ENCODE data around the gene CLCN6. TPM values are rescaled to one million over a fixed set of nuclear protein-coding genes. Genes with fewer than 3 reads are reported as not detected.

CLCN6 gene
- total RNA-seq, 1 experiment from 2014 or later = 48.1 TPM

DNA sequence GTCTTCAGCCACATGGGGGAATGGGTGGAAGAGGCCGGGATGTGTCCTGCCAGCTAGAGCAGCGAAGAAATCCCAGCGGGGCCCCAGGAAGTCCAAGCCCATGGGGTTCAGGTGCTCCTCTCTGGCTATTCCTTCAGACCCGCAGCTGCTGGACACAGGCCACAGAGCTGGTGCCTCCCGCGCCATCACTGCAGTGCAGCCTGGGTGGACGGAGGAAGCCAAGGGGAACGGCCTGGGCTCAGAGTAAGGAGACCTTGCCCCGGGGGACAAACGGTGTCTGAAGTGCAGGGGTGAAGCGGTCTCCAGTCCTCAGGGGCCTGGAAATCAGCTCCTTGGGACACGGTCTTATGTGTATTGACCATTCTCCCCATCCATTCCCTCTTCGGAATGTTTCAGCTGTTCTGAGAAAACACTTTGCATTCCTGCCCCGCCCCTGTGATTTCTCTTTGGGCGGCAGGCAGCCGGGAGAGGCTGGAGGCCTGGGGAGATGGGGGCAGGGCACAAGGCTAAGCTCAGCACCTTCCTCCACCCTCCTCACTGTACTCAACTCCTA, 18.7 kb upstream of the CLCN6 start:
- CTCF ChIA-PET = no interaction called here

GRCh38 chr1:11787804-11788436, 18.1 kb upstream of the CLCN6 start:
- Histone ChIP-seq H3K4me1 (ENCODE audit: insufficient read depth, low read length, poor library complexity, severe bottlenecking) (no peaks in the 10 kb centered on the region), H3K4me3 (ENCODE audit: low read depth, low read length, poor library complexity, severe bottlenecking) (no peak overlapping the region), H3K27ac (ENCODE audit: low read depth, low read length, poor library complexity, severe bottlenecking) (no peak overlapping the region), H3K9me3 (ENCODE audit: low read depth, low read length, poor library complexity, severe bottlenecking) (no peaks in the 10 kb centered on the region), H3K27me3 (replicated peaks; ENCODE audit: insufficient read depth, low read depth, low read length, poor library complexity) (no peaks in the 10 kb centered on the region), H3K36me3 (ENCODE audit: insufficient read depth, low read length, poor library complexity, severe bottlenecking) (no peaks in the 10 kb centered on the region)
- no peak for DNase-seq (ENCODE audit: low spot score)
- ChIA-PET CTCF (no interaction called here), POLR2A (ENCODE audit: low non-redundant PET) (no interaction called here)
- no TSS peak for BruUV-seq (replicated peaks)
- intact Hi-C loops (cut with micrococcal nuclease; ENCODE audit: unreplicated experiment) = no loop called here
- no peak for TF ChIP-seq EZH2 (IDR thresholded peaks at IDR 0.05; ENCODE audit: borderline replicate concordance, low read depth, low read length, poor library complexity, severe bottlenecking)
- TF ChIP-seq, protein P1, sequence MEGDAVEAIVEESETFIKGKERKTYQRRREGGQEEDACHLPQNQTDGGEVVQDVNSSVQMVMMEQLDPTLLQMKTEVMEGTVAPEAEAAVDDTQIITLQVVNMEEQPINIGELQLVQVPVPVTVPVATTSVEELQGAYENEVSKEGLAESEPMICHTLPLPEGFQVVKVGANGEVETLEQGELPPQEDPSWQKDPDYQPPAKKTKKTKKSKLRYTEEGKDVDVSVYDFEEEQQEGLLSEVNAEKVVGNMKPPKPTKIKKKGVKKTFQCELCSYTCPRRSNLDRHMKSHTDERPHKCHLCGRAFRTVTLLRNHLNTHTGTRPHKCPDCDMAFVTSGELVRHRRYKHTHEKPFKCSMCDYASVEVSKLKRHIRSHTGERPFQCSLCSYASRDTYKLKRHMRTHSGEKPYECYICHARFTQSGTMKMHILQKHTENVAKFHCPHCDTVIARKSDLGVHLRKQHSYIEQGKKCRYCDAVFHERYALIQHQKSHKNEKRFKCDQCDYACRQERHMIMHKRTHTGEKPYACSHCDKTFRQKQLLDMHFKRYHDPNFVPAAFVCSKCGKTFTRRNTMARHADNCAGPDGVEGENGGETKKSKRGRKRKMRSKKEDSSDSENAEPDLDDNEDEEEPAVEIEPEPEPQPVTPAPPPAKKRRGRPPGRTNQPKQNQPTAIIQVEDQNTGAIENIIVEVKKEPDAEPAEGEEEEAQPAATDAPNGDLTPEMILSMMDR (conservative IDR thresholded peaks at IDR 0.05; ENCODE audit: low read depth, low read length) = no peak

More for the DNA sequence above, 18.7 kb upstream of the CLCN6 start:
- POLR2A ChIA-PET (ENCODE audit: low non-redundant PET) = no interaction called here
- Histone ChIP-seq H3K4me3 (ENCODE audit: low read depth, low read length, poor library complexity, severe bottlenecking) (no peak overlapping the region), H3K4me1 (ENCODE audit: insufficient read depth, low read length, poor library complexity, severe bottlenecking) (no peaks in the 10 kb centered on the region), H3K27ac (ENCODE audit: low read depth, low read length, poor library complexity, severe bottlenecking) (no peak overlapping the region), H3K9me3 (ENCODE audit: low read depth, low read length, poor library complexity, severe bottlenecking) (no peaks in the 10 kb centered on the region), H3K36me3 (ENCODE audit: insufficient read depth, low read length, poor library complexity, severe bottlenecking) (no peaks in the 10 kb centered on the region), H3K27me3 (replicated peaks; ENCODE audit: insufficient read depth, low read depth, low read length, poor library complexity) (no peaks in the 10 kb centered on the region)
- TF ChIP-seq EZH2 (IDR thresholded peaks at IDR 0.05; ENCODE audit: borderline replicate concordance, low read depth, low read length, poor library complexity, severe bottlenecking) = no peak
- TF ChIP-seq, protein P1 (conservative IDR thresholded peaks at IDR 0.05; ENCODE audit: low read depth, low read length) = no peak
- no peak for DNase-seq (ENCODE audit: low spot score)
- intact Hi-C loops (cut with micrococcal nuclease; ENCODE audit: unreplicated experiment) = no loop called here
- no TSS peak for BruUV-seq (replicated peaks)

- no peak for DNase-seq (ENCODE audit: low spot score)
- intact Hi-C loops (cut with micrococcal nuclease; ENCODE audit: unreplicated experiment) = no loop called here
- Histone ChIP-seq H3K36me3 (ENCODE audit: insufficient read depth, low read length, poor library complexity, severe bottlenecking) (no peaks in the 10 kb centered on the region), H3K27me3 (replicated peaks; ENCODE audit: insufficient read depth, low read depth, low read length, poor library complexity) (no peaks in the 10 kb centered on the region), H3K4me1 (ENCODE audit: insufficient read depth, low read length, poor library complexity, severe bottlenecking) (no peaks in the 10 kb centered on the region), H3K27ac (ENCODE audit: low read depth, low read length, poor library complexity, severe bottlenecking) (no peak overlapping the region), H3K4me3 (ENCODE audit: low read depth, low read length, poor library complexity, severe bottlenecking) (no peak overlapping the region), H3K9me3 (ENCODE audit: low read depth, low read length, poor library complexity, severe bottlenecking) (no peaks in the 10 kb centered on the region)
- ChIA-PET CTCF (no interaction called here), POLR2A (ENCODE audit: low non-redundant PET) (no interaction called here)
- no TSS peak for BruUV-seq (replicated peaks)
- TF ChIP-seq, protein P1 (conservative IDR thresholded peaks at IDR 0.05; ENCODE audit: low read depth, low read length) = no peak
- no peak for TF ChIP-seq EZH2 (IDR thresholded peaks at IDR 0.05; ENCODE audit: borderline replicate concordance, low read depth, low read length, poor library complexity, severe bottlenecking)
Measured at GRCh38 chr1:11788549-11789053, 17.4 kb upstream of the CLCN6 start.

All from A673 (cell line).